Upper lobe of left lung (tissue), 6 donors: ENCODE measurements around the gene HNRNPA3. TPM values are rescaled to one million over a fixed set of nuclear protein-coding genes. Genes with fewer than 3 reads are reported as not detected.
"Not testable (repeated sequence)": the region's sequence is repeated elsewhere in the genome, so short reads cannot be mapped to it uniquely, and the experiment has no call there.

ENCODE experiments used
- ATAC-seq, 2 donors: fragments of 200-7000 bp; cut with Tn5 transposase; one replicate each; pipeline ENCODE4 v1.9.1; 2022; ENCODE audit warnings: mild to moderate bottlenecking in 2 of 2, moderate library complexity in 2 of 2; ENCODE audit not compliant: low FRiP score in 2 of 2
- DNase-seq, 2 donors: peaks; one replicate each; pipeline ENCODE4 v3.0.0-alpha.2; 2019 to 2020
- H3K27ac ChIP-seq, 4 donors: fragments of 200-600 bp; sonication (generic); one replicate each; pipeline ENCODE4 v1.5.1; 2016 to 2019
- H3K27me3 ChIP-seq, 4 donors: fragments of 200-600 bp; sonication (generic); one replicate each; pipeline ENCODE4 v1.5.1; 2017 to 2019
- H3K36me3 ChIP-seq, 4 donors: fragments of 200-600 bp; sonication (generic); one replicate each; pipeline ENCODE4 v1.5.1; 2016 to 2019
- H3K4me1 ChIP-seq, 4 donors: fragments of 200-600 bp; sonication (generic); one replicate each; pipeline ENCODE4 v1.5.1; 2018 to 2019
- H3K4me3 ChIP-seq, 4 donors: fragments of 200-600 bp; sonication (generic); one replicate each; pipeline ENCODE4 v1.5.1; 2017 to 2019; ENCODE audit warnings: mild to moderate bottlenecking in 2 of 4, moderate library complexity in 1 of 4
- H3K9me3 ChIP-seq, 4 donors: fragments of 200-600 bp; sonication (generic); one replicate each; pipeline ENCODE4 v1.5.1; 2018 to 2019
- CTCF ChIP-seq, 6 experiments: fragments of 450-650 bp in 4 of 6; fragments of 200-600 bp in 2 of 6; sonication (generic) in 2 of 6; IDR thresholded peaks; one replicate each; pipeline ENCODE4 v1.5.1; 2016 to 2019; ENCODE audit warnings: antibody characterized with exemption in 6 of 6
- EP300 ChIP-seq, 4 donors: sonication (generic); formaldehyde crosslinking; IDR thresholded peaks; one replicate each; pipeline ENCODE4 v1.5.1; 2017; ENCODE audit warnings: antibody characterized with exemption in 4 of 4, control low read depth in 2 of 4
- POLR2A ChIP-seq, 4 donors: fragments of 450-650 bp; IDR thresholded peaks; one replicate each; pipeline ENCODE4 v1.5.1; 2016 to 2017; ENCODE audit warnings: antibody characterized with exemption in 4 of 4, mild to moderate bottlenecking in 2 of 4
- POLR2AphosphoS5 ChIP-seq, 2 donors: sonication (generic); formaldehyde crosslinking; IDR thresholded peaks; one replicate each; pipeline ENCODE4 v1.5.1; 2017; ENCODE audit warnings: antibody characterized with exemption in 2 of 2
- WGBS, 2 donors: methylation state at CpG; one replicate each; pipeline ENCODE4 v1.1.5; 2017 to 2018; 5-methylcytosine and 5-hydroxymethylcytosine counted together
- total RNA-seq, 6 donors: library from RNA; depleted of rRNA in 4 of 6; stranded (reverse); fragments of >200 nt in 4 of 6; gene quantifications; one replicate each; pipeline versions ENCODE4 v1.1.0 to v1.2.1, GENCODE V29; 2016 to 2021
- donor health status: DM: no; HTN: no; CAD: no; lungs with moderate emphysema.
- donor health status: DM: no; HTN: yes; CAD: no; lungs with severe emphysema.

Gene HNRNPA3
- total RNA-seq, 6 donors from 2014 or later = 53.2 to 146 (median 89.0) TPM

- TF ChIP-seq POLR2AphosphoS5 (IDR thresholded peaks at IDR 0.05) = no peak
- no peak for TF ChIP-seq CTCF (IDR thresholded peaks at IDR 0.05)
- no peak for TF ChIP-seq POLR2A (IDR thresholded peaks at IDR 0.05)
- no peak for TF ChIP-seq EP300 (IDR thresholded peaks at IDR 0.05)
- no peak overlapping the region for H3K27ac ChIP-seq
- no peaks in the 10 kb centered on the region for H3K9me3 ChIP-seq
- no peaks in the 10 kb centered on the region for H3K27me3 ChIP-seq
- no peak for ATAC-seq
- H3K4me1 ChIP-seq = no peaks in the 10 kb centered on the region
- WGBS, 2 donors = 96 to 97% methylated on average over 7 of the region's 7 CpGs
- no peak for DNase-seq
- H3K4me3 ChIP-seq = no peak overlapping the region
- H3K36me3 ChIP-seq = no peaks in the 10 kb centered on the region
Measured at GRCh38 chr2:177188482-177189469, 23.8 kb upstream of the HNRNPA3 start.

GRCh38 chr2:177190941-177191340 lies 21.7 kb upstream of the HNRNPA3 start:
- Histone ChIP-seq H3K27ac (no peak overlapping the region), H3K36me3 (no peaks in the 10 kb centered on the region), H3K27me3 (no peaks in the 10 kb centered on the region), H3K4me1 (no peaks in the 10 kb centered on the region), H3K9me3 (no peaks in the 10 kb centered on the region), H3K4me3 (no peak overlapping the region)
- no peak for ATAC-seq
- no peak for DNase-seq
- 82 to 94% methylated on average over 1 of the region's 1 CpG for WGBS, 2 donors
- TF ChIP-seq POLR2AphosphoS5 (IDR thresholded peaks at IDR 0.05) = no peak
- TF ChIP-seq CTCF (IDR thresholded peaks at IDR 0.05) = no peak
- no peak for TF ChIP-seq EP300 (IDR thresholded peaks at IDR 0.05)
- no peak for TF ChIP-seq POLR2A (IDR thresholded peaks at IDR 0.05)

GRCh38 chr2:177192788-177193187 lies 19.8 kb upstream of the HNRNPA3 start:
- H3K4me1 ChIP-seq = no peaks in the 10 kb centered on the region
- H3K27me3 ChIP-seq = no peaks in the 10 kb centered on the region
- H3K4me3 ChIP-seq = no peak overlapping the region
- H3K9me3 ChIP-seq = no peaks in the 10 kb centered on the region
- DNase-seq = no peak
- no peak overlapping the region for H3K27ac ChIP-seq
- no peak for ATAC-seq
- WGBS, 2 donors = 76 to 84% methylated on average over 1 of the region's 1 CpG
- TF ChIP-seq CTCF (IDR thresholded peaks at IDR 0.05) (no peak), POLR2AphosphoS5 (IDR thresholded peaks at IDR 0.05) (no peak)
- no peaks in the 10 kb centered on the region for H3K36me3 ChIP-seq

- no peak for DNase-seq
- ATAC-seq = no peak
- Histone ChIP-seq H3K27me3 (no peaks in the 10 kb centered on the region), H3K36me3 (no peaks in the 10 kb centered on the region), H3K4me1 (no peaks in the 10 kb centered on the region), H3K4me3 (no peak overlapping the region), H3K27ac (no peak overlapping the region), H3K9me3 (no peaks in the 10 kb centered on the region)
- 83 to 86% methylated on average over 4 of the region's 4 CpGs for WGBS, 2 donors
- TF ChIP-seq EP300 (IDR thresholded peaks at IDR 0.05) (no peak), CTCF (IDR thresholded peaks at IDR 0.05) (no peak), POLR2AphosphoS5 (IDR thresholded peaks at IDR 0.05) (no peak), POLR2A (IDR thresholded peaks at IDR 0.05) (no peak)
Measured at GRCh38 chr2:177193240-177193639, 19.4 kb upstream of the HNRNPA3 start.

- no peaks in the 10 kb centered on the region for H3K4me1 ChIP-seq
- H3K9me3 ChIP-seq = no peaks in the 10 kb centered on the region
- TF ChIP-seq EP300 (IDR thresholded peaks at IDR 0.05) = no peak
- TF ChIP-seq POLR2A (IDR thresholded peaks at IDR 0.05) = no peak
- no peak for TF ChIP-seq CTCF (IDR thresholded peaks at IDR 0.05)
- no peak for TF ChIP-seq POLR2AphosphoS5 (IDR thresholded peaks at IDR 0.05)
- H3K4me3 ChIP-seq = no peak overlapping the region
- H3K27me3 ChIP-seq = no peaks in the 10 kb centered on the region
- WGBS, 2 donors = 78 to 80% methylated on average over 1 of the region's 1 CpG
- H3K36me3 ChIP-seq = no peaks in the 10 kb centered on the region
- DNase-seq = no peak
- ATAC-seq = no peak
- H3K27ac ChIP-seq = no peak overlapping the region
Measured at GRCh38 chr2:177195194-177195593, 17.4 kb upstream of the HNRNPA3 start.

- not testable (repeated sequence) for H3K4me1 ChIP-seq, ATAC-seq, DNase-seq, H3K36me3 ChIP-seq, H3K4me3 ChIP-seq, H3K9me3 ChIP-seq, H3K27ac ChIP-seq, H3K27me3 ChIP-seq
- 96 to 97% methylated on average over 7 of the region's 7 CpGs for WGBS, 2 donors
Measured at GRCh38 chr2:177200419-177200818, 12.2 kb upstream of the HNRNPA3 start.
